Stimulated activated CD4-positive, alpha-beta T cell treated with anti-CD3 and anti-CD28 coated beads, Interleukin-12 subunit alpha, Interleukin-12 subunit beta, amount 100 ng/mL, for 48 hours (primary cell): ENCODE results near the gene F2RL3.
"Not testable (repeated sequence)": the region's sequence is repeated elsewhere in the genome, so short reads cannot be mapped to it uniquely, and the experiment has no call there.

Source experiments
- DNase-seq, 3 donors: peaks; one replicate each; pipeline ENCODE4 v3.0.0-alpha.2; 2020; ENCODE audit warnings: low read depth in 2 of 3, low spot score in 1 of 3

Gene F2RL3

DNA sequence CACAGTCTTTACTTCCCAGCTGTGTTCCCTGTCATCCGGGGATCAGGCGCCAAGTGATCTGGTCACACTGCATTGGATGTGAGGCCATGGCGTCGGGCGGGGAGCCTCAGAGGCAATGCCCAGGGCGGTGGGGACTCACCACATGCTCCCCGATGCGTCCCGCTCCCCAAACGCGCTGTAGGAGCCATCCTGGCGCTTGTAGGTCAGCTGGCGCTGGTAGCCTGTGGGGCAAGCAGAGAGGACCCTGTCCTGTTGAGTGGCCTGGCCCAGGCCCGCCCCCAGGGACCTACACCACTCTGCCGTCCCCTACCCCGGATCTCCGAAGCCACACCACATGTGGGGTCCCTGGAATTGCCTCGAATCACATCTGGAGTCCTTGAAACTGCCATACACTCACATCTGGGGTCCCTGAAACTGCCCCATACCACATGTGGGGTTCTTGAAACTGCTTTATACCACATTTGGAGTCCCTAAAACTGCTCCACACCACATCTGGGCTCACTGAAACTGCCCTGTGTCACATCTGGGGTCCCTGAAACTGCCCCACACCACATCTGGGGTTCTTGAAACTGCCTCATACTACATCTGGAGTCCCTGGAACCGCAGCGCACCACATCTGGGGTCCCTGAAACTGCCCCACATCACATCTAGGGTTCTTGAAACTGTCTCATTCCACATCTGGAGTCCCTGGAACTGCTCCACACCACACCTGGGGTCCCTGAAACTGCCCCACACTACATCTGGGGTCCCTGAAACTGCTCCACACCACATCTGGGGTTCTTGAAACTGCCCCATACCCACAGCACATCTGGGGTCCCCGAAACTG is 33.2 kb downstream of the F2RL3 start:
- DNase-seq: no peak

DNA sequence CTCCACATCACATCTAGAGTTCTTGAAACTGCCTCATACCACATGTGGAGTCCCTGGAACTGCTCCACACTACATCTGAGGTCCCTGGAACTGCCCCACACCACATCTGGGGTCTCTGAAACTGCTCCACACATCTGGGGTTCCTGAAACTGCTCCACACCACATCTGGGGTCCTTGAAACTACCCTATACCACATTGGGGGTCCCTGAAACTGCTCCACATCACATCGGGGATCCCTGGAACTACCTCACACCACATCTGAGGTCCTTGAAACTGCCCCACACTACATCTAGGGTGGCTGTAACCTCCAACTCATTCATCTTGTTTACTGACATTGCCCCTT is 33.8 kb downstream of the F2RL3 start:
- DNase-seq: no peak

DNA sequence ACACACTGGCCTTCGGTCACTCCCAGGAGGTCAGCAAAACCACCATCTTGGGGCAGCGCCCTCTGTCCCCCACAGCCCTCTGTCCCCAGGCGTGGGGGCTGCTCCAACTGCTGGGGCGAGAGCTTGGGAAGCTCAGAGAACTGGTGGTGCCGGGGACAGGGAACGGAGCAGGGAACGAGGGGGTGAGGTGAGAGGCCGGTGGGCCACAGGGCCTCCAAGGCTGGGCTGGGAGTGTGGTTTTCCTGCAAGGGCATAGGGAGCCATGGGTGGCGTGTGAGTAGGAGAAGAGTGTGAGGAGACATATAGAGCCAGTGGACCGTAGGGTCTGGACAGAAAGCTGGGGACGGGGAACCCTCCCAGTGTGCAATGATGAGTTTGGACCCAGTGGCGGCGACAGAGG is 34.1 kb downstream of the F2RL3 start:
- DNase-seq: no peak

DNA sequence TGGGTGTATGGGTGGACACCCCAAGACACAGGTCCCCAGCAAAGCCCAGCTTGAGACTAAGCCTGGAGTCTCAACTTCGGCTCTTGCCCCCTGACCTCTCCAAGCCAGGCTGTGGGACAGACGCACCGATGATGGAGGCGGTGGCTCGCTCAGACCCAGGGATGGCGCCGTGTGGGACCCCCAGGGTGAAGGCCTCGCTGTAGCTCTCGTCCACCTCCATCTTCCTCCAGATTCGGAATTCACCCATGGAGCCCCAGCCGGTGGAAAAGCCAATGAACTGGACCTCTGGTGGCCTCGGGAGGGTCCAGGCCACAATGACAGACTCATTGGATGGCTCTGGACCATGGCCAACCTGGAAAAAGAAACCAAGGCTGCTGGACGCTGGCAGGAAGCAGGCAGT is 39.1 kb downstream of the F2RL3 start:
- no peak for DNase-seq

DNA sequence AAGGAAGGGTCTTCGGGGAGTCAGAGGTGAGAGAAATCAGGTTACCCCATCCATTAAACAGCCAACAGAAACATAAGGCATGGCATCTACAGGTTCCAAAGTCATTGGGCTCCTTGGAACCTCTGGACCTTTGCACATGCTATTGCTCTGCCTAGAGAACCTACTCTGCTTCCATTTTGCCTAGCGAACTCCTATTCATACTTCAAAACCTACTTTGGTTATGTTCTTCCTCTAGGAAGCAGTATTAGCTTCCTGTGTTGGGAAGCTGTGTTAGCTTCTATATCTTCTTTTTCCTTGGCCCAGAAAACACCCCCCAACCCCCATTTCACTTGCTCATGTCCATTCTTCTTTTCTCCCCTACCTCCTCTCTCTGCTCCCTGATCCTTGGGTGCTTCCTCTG is 39.6 kb downstream of the F2RL3 start:
- DNase-seq: no peak

DNA sequence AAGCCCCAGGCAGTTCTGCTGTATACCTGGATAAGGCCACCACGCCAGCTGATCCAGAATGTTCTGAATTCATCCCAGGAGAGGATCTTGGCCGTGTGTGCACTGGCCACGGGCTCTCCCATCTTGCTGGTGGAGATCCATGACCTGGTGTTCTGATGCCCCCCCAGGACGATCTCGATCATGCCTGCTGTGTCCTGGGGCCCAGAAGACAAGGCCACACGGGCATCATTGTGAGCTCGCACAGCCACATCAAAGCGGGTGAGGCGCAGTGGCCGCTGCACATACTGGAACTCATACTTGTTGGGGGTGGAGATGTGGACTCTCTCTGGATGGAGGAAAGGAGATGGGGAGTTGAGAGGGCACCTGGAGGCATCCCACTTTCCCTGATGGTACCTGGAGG is 40.1 kb downstream of the F2RL3 start:
- DNase-seq: no peak

DNA sequence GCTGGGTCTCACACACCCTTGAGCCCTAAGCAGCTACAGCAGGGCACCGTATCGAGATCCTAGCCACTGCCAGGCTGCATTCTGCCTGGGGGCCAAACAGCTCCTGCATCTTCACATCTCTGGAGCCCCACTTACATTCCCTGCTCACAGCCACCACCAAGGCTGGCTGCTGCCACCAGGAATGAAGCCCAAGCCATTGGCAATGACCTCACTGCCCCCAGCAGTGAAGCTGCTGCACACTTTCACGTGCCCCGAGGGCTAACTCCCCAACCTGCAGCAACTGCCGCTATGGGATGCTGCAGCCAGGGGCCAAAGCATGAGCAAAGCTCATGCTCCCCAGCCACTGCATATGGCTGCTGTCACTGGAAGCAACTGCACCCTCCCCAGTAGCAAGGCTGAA is 42.0 kb downstream of the F2RL3 start:
- DNase-seq: no peak

DNA sequence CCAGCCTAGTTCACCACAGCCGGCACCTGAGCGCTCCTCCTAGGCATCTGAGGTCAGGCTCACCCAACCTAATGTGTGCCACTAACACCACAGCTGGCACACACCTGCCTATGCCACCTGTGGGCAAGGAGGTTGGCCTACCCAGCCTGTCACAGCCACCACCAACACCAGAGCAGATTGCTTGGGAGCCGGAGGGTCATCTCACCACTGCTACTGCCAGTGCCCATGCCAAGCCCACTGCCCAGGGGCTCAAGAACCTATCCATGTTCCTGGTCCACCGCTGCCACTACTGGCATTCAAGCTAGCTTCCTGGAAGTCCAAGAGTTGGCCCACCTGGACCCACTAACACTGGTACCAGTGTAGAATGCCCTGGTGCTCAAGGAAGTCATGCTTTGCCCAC is 42.5 kb downstream of the F2RL3 start:
- DNase-seq: no peak

DNA sequence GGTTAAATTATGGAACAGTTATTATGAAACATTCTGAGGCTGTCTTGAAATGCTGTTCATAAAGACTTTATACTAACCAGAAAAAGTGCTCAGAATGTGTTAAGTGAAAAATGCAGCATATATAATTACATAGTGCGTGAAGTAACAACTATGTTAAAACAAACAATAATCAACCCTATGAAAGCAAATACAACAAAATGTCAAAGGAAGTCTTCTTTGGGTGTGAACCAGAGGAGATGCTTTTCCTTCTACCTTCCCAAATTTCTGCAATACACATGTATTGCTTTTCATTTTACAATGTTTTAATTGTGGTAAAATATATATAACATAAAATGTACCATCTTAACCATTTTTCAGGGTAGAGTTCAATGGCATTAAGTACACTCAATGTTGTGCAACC is 45.7 kb downstream of the F2RL3 start:
- DNase-seq: no peak

DNA sequence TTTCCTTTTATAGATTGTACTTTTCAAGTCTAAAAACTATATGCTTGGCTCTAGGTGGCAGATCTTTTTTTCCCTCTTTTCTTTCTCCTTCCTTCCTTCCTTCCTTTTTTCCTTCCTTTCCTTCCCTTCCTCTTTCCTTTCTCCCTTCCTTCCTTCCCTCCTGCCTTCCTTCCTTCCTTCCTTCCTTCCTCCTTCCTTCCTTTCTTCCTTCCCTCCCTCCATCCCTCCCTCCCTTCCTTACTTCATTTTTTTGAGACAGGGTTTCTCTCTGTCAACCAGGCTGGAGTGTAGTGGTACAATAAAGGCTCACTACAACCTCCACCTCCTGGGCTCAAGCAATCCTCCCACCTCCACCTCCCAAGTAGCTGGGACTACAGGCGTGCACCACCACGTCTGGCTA is 48.1 kb downstream of the F2RL3 start:
- no peak for DNase-seq

DNA sequence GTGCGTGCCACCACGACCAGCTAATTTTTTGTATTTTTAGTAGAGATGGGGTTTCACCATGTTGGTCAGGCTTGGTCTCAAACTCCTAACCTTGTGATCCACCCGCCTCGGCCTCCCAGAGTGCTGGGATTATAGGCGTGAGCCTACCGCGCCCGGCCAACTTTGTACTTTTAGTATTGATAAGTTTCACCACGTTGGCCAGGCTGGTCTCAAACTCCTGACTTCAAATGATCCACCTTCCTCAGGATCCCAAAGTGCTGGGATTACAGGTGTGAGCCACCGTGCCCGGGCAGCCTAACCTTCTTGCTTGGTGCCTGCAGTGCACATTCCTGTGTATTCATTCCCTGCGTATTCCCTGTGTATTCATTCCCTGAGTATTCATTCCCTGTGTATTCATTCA is 49.0 kb downstream of the F2RL3 start:
- not testable (repeated sequence) for DNase-seq

DNA sequence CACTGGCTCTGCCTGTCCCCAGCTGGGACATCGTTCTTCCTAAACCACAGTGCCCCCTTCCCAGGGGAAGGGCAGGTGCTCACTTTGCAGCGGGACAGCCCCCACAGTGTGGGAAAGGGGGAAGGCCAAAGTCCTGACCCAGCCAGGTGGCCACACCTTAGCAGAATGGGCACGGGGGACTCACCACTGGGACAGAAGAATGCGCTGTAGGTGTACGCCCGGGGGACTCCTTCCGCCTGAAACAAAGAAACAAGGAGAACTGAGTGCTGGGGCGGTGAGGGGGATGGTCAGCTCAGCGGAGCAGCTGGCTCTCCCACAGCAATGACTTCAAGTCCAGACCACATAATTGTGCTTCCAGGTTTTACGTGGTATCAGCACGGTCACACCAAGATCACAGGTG is 49.4 kb downstream of the F2RL3 start:
- DNase-seq: no peak

DNA sequence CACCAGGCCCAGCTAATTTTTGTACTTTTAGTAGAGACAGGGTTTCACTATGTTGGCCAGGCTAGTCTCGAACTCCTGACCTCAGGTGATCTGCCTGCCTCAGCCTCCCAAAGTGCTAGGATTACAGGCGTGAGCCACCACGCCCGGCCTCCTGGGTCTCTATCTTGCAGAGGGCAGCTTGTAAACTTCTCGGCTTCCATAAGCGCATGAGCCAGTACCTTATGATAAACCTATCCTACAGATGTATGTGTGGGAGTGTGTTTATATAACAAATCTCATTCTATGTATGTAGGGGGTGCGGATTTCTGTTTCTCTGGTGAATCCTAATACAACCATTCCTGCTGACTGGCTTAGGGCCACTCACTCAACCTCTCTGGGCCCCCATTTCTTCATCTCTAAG is 51.3 kb downstream of the F2RL3 start:
- not testable (repeated sequence) for DNase-seq

DNA sequence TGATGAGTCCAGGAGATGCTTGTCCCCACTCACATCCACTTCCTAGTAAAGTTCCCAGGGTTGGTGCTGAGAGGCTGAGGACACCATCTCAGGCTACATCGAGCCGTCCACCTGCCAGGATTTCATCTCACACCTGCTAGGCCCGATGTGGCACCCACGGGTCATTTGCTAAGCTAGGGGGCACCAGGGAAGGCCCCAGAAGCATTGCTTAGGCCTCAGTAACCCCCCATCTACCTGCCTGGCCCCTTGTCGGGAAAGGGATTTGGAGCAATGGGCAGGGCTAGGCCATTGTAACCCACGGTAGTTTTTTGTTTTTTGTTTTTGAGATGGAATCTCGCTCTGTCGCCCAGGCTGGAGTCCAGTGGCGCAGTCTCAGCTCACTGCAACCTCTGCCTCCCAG is 51.8 kb downstream of the F2RL3 start:
- DNase-seq: no peak
